CD4-positive, alpha-beta T cell (primary cell): ENCODE data around the gene SUPT5H. TPM values are rescaled to one million over a fixed set of nuclear protein-coding genes. Genes with fewer than 3 reads are reported as not detected.

ENCODE experiments used
- ATAC-seq: fragments of 200-7000 bp; cut with Tn5 transposase; one replicate; pipeline ENCODE4 v1.10.0; 2022; ENCODE audit warnings: mild to moderate bottlenecking; ENCODE audit not compliant: poor library complexity
- CTCF ChIA-PET: fragments of 350-600 bp; sonication (Branson Sonifier 250); formaldehyde crosslinking; loops from one replicate; lab custom pipeline; 2021; ENCODE audit warnings: antibody characterized with exemption, inconsistent platforms; lab: Charles Lee
- POLR2A ChIA-PET: fragments of 350-600 bp; sonication (Branson Sonifier 250); formaldehyde crosslinking; loops from one replicate; lab custom pipeline; 2021; ENCODE audit warnings: antibody characterized with exemption, inconsistent platforms; lab: Charles Lee
- DNase-seq, 14 experiments: peaks; one replicate each; pipeline ENCODE4 v3.0.0-alpha.2; 2013 to 2020; ENCODE audit warnings: mixed read lengths in 2 of 14
- H3K27ac ChIP-seq, 2 donors: one replicate each; pipeline versions ENCODE4 v1.5.1 to v1.7.0; 2013; ENCODE audit warnings: low read length in 2 of 2, low read depth in 1 of 2, mild to moderate bottlenecking in 1 of 2
- H3K27me3 ChIP-seq, 2 experiments: 1 replicate in 1 of 2; 2 replicates in 1 of 2; pipeline versions ENCODE4 v1.6.1 to v1.7.0; 2013; ENCODE audit warnings: low read length in 2 of 2, control low read depth in 1 of 2, mild to moderate bottlenecking in 1 of 2, moderate library complexity in 1 of 2; ENCODE audit not compliant: insufficient read depth in 2 of 2, control insufficient read depth in 1 of 2
- H3K36me3 ChIP-seq: one replicate; pipeline ENCODE4 v1.6.1; 2013; ENCODE audit warnings: low read length, control low read depth; ENCODE audit not compliant: insufficient read depth
- H3K4me1 ChIP-seq: one replicate; pipeline ENCODE4 v1.6.1; 2013; ENCODE audit warnings: low read length, control low read depth; ENCODE audit not compliant: insufficient read depth
- H3K4me3 ChIP-seq: one replicate; pipeline ENCODE4 v1.5.1; 2013; ENCODE audit warnings: mild to moderate bottlenecking, low read length, moderate library complexity
- H3K9me3 ChIP-seq, 2 experiments: 1 replicate in 1 of 2; 2 replicates in 1 of 2; pipeline versions ENCODE4 v1.6.1 to v1.7.0; 2013; ENCODE audit warnings: low read length in 2 of 2, mild to moderate bottlenecking in 2 of 2, control low read depth in 1 of 2, moderate library complexity in 1 of 2; ENCODE audit not compliant: control insufficient read depth in 1 of 2, insufficient read depth in 1 of 2
- H3K27ac Mint-ChIP-seq: one replicate; pipeline ENCODE4 v1.8.0; 2020; ENCODE audit warnings: mixed read lengths
- H3K27me3 Mint-ChIP-seq: one replicate; pipeline ENCODE4 v1.8.0; 2021; ENCODE audit warnings: mixed read lengths
- H3K36me3 Mint-ChIP-seq: one replicate; pipeline ENCODE4 v1.8.0; 2021; ENCODE audit warnings: low read depth, mixed read lengths
- H3K4me1 Mint-ChIP-seq: one replicate; pipeline ENCODE4 v1.8.0; 2021; ENCODE audit warnings: low read depth, mixed read lengths
- H3K4me3 Mint-ChIP-seq: one replicate; pipeline ENCODE4 v1.8.0; 2020; ENCODE audit warnings: mild to moderate bottlenecking, mixed read lengths
- H3K9me3 Mint-ChIP-seq: one replicate; pipeline ENCODE4 v1.8.0; 2020; ENCODE audit warnings: mixed read lengths
- intact Hi-C, 2 experiments: fragments of 100-400 bp; cut with DNase I in 1 of 2; cut with micrococcal nuclease in 1 of 2; formaldehyde crosslinking; loops; one replicate each; pipeline versions ENCODE4 v1.15.1 to v1.9.0; 2023 to 2025; cut with DNase I, micrococcal nuclease
- total RNA-seq, 174 experiments: library from RNA in 2 of 174; stranded (reverse) in 2 of 174; gene quantifications; one replicate each; pipeline ENCODE4 v1.2.3 and lab custom pipeline; 2021 to 2026
- TF ChIP-seq, protein P1 (sequence below): fragments of 200-600 bp; IDR thresholded peaks from one replicate; pipeline ENCODE4 v1.8.0; 2022; ENCODE audit warnings: antibody characterized with exemption, mild to moderate bottlenecking

SUPT5H gene
- total RNA-seq, 2 experiments from 2014 or later = 322 to 333 TPM

DNA sequence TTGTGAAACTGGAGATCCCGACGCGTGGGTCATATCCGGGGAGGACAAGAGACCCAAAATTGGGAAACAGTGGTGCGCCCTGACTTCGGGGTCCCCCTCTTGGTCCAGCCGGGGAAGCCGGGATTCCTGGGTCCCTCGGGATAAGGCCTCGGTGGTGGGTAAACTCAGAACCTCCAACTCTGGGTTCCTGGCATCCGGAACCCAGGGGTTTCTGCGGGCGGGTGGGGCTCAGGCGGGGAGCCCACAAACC, 38.0 kb upstream of the SUPT5H start:
- DNase-seq (no peak), ATAC-seq (no peak)
- H3K4me3 ChIP-seq = peak overlapping the region; percentile 100
- Mint-ChIP-seq H3K4me1 (peaks cover 56% of the 10 kb centered on the region), H3K36me3 (peaks cover 65% of the 10 kb centered on the region), H3K27ac (peak overlapping the region; percentile 98), H3K27me3 (peaks cover 11% of the 10 kb centered on the region), H3K4me3 (peak overlapping the region; percentile 99), H3K9me3 (no peaks in the 10 kb centered on the region)
- peak overlapping the region; percentile 100 for H3K27ac ChIP-seq
- no peaks in the 10 kb centered on the region for H3K27me3 ChIP-seq
- H3K36me3 ChIP-seq = peaks cover 29% of the 10 kb centered on the region
- CTCF ChIA-PET = interaction anchor here (1.2 to 3.4 kb wide), 2 partner anchors 10 to 62 kb away, joined by 3 to 21 read pairs; no protein-coding TSS in a partner anchor
- TF ChIP-seq, protein P1, sequence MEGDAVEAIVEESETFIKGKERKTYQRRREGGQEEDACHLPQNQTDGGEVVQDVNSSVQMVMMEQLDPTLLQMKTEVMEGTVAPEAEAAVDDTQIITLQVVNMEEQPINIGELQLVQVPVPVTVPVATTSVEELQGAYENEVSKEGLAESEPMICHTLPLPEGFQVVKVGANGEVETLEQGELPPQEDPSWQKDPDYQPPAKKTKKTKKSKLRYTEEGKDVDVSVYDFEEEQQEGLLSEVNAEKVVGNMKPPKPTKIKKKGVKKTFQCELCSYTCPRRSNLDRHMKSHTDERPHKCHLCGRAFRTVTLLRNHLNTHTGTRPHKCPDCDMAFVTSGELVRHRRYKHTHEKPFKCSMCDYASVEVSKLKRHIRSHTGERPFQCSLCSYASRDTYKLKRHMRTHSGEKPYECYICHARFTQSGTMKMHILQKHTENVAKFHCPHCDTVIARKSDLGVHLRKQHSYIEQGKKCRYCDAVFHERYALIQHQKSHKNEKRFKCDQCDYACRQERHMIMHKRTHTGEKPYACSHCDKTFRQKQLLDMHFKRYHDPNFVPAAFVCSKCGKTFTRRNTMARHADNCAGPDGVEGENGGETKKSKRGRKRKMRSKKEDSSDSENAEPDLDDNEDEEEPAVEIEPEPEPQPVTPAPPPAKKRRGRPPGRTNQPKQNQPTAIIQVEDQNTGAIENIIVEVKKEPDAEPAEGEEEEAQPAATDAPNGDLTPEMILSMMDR = no peak
- peaks cover 85% of the 10 kb centered on the region for H3K4me1 ChIP-seq
- no peaks in the 10 kb centered on the region for H3K9me3 ChIP-seq
- intact Hi-C loops = no loop called here
- POLR2A ChIA-PET = interaction anchor here (0.7 to 9.4 kb wide), 11 partner anchors 8 to 558 kb away, joined by 3 to 144 read pairs (median 12); partner anchors contain the start of genes EID2B, GMFG, HNRNPL and MED29

DNA sequence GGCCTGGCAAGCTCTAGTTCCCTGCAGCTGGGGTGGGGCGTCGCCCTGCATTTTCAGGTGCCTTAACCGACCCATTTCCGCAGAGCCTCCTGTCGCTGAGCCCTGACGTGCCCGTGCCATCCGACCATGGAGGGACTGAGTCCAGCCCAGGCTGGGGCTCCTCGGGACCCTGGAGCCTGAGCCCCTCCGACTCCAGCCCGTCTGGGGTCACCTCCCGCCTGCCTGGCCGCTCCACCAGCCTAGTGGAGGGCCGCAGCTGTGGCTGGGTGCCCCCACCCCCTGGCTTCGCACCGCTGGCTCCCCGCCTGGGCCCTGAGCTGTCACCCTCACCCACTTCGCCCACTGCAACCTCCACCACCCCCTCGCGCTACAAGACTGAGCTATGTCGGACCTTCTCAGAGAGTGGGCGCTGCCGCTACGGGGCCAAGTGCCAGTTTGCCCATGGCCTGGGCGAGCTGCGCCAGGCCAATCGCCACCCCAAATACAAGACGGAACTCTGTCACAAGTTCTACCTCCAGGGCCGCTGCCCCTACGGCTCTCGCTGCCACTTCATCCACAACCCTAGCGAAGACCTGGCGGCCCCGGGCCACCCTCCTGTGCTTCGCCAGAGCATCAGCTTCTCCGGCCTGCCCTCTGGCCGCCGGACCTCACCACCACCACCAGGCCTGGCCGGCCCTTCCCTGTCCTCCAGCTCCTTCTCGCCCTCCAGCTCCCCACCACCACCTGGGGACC, 37.6 kb upstream of the SUPT5H start:
- H3K4me1 ChIP-seq = peaks cover 85% of the 10 kb centered on the region
- ChIA-PET POLR2A (interaction anchor here (0.7 to 9.4 kb wide), 11 partner anchors 8 to 558 kb away, joined by 3 to 144 read pairs (median 12); partner anchors contain the start of genes EID2B, GMFG, HNRNPL and MED29), CTCF (interaction anchor here (1.2 to 3.4 kb wide), 2 partner anchors 10 to 62 kb away, joined by 3 to 21 read pairs; no protein-coding TSS in a partner anchor)
- H3K36me3 ChIP-seq = peaks cover 29% of the 10 kb centered on the region
- H3K27me3 ChIP-seq = no peaks in the 10 kb centered on the region
- peak overlapping the region; percentile 98 for H3K27ac Mint-ChIP-seq
- H3K4me1 Mint-ChIP-seq = peaks cover 53% of the 10 kb centered on the region
- peaks cover 65% of the 10 kb centered on the region for H3K36me3 Mint-ChIP-seq
- H3K9me3 Mint-ChIP-seq = no peaks in the 10 kb centered on the region
- peak overlapping the region; percentile 100 for H3K27ac ChIP-seq
- peak; percentile 57 to 92 (median 72) for DNase-seq
- peak overlapping the region; percentile 99 for H3K4me3 Mint-ChIP-seq
- no peaks in the 10 kb centered on the region for H3K9me3 ChIP-seq
- TF ChIP-seq, protein P1 = no peak
- peaks cover 12% of the 10 kb centered on the region for H3K27me3 Mint-ChIP-seq
- intact Hi-C loops = no loop called here
- ATAC-seq = no peak
- H3K4me3 ChIP-seq = peak overlapping the region; percentile 100

DNA sequence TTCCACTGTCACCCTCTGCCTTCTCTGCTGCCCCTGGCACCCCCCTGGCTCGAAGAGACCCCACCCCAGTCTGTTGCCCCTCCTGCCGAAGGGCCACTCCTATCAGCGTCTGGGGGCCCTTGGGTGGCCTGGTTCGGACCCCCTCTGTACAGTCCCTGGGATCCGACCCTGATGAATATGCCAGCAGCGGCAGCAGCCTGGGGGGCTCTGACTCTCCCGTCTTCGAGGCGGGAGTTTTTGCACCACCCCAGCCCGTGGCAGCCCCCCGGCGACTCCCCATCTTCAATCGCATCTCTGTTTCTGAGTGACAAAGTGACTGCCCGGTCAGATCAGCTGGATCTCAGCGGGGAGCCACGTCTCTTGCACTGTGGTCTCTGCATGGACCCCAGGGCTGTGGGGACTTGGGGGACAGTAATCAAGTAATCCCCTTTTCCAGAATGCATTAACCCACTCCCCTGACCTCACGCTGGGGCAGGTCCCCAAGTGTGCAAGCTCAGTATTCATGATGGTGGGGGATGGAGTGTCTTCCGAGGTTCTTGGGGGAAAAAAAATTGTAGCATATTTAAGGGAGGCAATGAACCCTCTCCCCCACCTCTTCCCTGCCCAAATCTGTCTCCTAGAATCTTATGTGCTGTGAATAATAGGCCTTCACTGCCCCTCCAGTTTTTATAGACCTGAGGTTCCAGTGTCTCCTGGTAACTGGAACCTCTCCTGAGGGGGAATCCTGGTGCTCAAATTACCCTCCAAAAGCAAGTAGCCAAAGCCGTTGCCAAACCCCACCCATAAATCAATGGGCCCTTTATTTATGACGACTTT, 36.8 kb upstream of the SUPT5H start:
- Histone ChIP-seq H3K9me3 (no peaks in the 10 kb centered on the region), H3K27me3 (no peaks in the 10 kb centered on the region), H3K27ac (peak overlapping the region; percentile 100), H3K4me3 (peak overlapping the region; percentile 100), H3K4me1 (peaks cover 84% of the 10 kb centered on the region), H3K36me3 (peaks cover 29% of the 10 kb centered on the region)
- ATAC-seq = no peak
- intact Hi-C loops = no loop called here
- peak in 8 of 14 experiments; percentile 34 to 71 (median 46) for DNase-seq
- Mint-ChIP-seq H3K4me1 (peaks cover 53% of the 10 kb centered on the region), H3K9me3 (no peaks in the 10 kb centered on the region), H3K4me3 (peak overlapping the region; percentile 99), H3K27me3 (peaks cover 12% of the 10 kb centered on the region), H3K27ac (peak overlapping the region; percentile 98), H3K36me3 (peaks cover 66% of the 10 kb centered on the region)
- ChIA-PET CTCF (interaction anchor here (3.4 kb wide), 1 partner anchor 11 kb away, joined by 21 read pairs; no protein-coding TSS in a partner anchor), POLR2A (interaction anchor here (0.9 to 9.4 kb wide), 9 partner anchors 9 to 559 kb away, joined by 3 to 144 read pairs (median 14); partner anchors contain the start of genes EID2B, GMFG, HNRNPL and MED29)
- TF ChIP-seq, protein P1 = no peak
